CD4-positive, alpha-beta T cell treated with Interleukin-10 for 1 hour (primary cell): ENCODE results near the gene NASP.
"Not testable (repeated sequence)": the region's sequence is repeated elsewhere in the genome, so short reads cannot be mapped to it uniquely, and the experiment has no call there.

Source experiments
- DNase-seq: peaks from one replicate; pipeline ENCODE4 v3.0.0-alpha.2; 2020

The NASP gene

DNA sequence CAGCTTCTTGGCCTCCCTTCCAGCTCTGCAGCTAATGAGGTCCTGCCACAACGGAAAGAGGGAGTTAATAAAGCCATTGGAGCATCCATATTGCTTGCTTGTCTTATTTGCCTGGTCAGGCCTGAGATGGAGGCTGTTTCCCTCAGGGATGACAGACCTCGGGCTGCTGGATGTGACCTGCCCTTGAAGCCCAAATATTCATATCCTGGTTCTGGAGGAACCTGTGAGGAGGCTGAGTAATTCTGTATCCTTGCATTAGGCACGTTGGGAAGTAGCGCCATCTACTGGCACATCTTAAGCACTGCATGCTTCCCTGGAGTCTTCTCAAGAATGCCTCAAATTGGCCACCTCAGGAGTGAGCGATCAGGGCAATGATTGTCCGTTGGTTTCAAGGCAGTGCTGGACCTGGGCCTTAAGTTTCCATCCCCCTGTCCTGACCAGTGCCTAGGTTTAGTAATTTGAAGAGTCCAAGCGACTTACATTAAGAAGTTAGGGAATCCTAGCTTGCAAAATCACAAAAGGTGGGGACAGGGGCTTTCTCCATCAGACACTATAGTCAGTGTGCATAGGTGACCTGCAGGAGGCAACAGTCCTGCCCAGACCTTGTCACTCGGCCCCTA lies 13.8 kb upstream of the NASP start:
- DNase-seq: peak; percentile 80

DNA sequence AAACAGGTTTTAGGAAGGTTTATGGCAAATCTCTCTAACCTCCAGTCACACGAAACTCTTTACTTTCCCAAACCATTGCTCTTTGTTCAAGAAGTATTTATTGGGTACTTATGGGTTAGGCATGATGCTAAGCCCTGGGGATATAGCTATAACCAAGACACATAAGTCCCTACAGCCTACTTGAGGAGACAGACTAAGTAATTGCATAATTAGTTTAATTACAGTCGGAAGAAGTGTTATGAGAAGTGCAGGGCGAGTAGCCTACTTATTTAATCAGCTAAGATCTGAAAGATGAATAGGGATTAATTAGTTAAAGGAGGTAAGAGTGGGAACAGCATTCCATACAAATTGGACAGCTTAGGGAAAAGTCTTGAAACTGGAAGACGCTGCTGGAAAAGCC lies 13.2 kb upstream of the NASP start:
- no peak for DNase-seq

DNA sequence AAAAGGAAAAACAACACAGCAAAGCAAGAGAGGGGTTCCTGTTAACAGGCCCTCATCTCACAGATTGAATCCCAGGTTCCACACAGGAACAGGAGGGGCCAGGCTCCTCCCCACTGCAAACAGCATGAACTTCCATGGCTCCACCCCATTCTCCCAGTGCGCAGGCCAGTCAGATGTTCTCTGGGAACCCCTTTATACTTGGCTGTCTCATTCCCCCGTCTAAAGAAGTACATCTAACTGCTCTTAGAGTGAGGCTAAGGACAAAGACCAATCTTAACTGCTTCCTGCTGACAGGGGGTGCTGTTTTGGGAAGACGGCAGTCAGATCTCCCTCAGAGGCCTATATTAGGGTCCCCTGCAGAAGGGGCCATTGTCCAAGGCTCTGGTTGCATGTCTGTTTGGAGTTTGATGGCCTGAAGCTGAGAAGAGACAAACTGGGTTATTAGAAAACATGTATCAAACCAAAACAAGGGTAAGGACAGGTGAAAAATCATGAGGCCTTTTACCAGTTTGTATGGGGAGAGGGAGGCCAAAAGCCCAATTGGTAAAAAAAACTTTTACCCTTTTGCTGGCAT lies 10.5 kb upstream of the NASP start:
- no peak for DNase-seq

DNA sequence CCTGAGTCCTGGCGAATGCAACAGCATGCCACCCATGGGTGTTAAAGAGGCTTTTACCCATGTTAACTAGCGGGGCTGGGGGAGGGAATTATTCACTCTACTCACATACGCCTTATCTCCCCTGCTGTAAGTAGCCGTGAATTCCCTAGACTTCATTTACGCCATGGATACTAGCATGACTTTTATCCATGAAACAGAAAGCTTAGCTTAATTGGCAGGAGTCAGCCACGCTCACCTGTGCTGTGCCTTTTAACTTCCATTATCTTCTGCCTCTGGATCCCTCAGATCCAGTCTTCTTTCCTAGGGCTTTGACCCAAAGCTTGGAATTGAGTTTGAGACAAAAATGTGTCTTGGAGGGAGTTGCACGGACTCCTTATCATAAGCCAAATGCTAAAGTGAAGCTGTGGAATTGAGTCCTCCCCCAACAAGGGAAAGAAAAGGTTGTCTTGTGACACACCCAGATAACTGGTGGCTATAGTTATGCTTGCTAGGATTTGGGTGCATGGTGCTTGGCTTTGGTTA lies 9.7 kb upstream of the NASP start:
- DNase-seq: no peak

DNA sequence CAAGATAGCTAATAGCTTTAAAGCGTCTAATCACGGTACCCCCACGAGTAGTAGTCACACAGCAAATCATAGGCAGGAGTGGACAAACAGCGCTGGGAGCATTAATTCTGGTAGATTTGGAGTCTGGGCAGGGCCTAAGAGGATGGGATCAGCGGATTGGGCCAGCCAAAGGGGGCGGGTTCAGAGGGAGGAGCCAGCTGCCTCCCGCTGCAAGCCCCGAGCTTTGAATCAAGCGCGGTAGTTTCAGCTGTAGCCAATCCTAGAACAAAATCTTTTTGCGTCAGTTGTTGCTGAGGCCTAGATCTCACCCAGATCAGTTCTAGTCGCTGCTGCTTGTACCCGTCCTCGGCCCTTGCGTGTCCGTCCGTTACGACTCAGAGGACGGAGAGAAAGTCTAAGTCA lies 576 bp upstream of the NASP start:
- DNase-seq: peak; percentile 97

DNA sequence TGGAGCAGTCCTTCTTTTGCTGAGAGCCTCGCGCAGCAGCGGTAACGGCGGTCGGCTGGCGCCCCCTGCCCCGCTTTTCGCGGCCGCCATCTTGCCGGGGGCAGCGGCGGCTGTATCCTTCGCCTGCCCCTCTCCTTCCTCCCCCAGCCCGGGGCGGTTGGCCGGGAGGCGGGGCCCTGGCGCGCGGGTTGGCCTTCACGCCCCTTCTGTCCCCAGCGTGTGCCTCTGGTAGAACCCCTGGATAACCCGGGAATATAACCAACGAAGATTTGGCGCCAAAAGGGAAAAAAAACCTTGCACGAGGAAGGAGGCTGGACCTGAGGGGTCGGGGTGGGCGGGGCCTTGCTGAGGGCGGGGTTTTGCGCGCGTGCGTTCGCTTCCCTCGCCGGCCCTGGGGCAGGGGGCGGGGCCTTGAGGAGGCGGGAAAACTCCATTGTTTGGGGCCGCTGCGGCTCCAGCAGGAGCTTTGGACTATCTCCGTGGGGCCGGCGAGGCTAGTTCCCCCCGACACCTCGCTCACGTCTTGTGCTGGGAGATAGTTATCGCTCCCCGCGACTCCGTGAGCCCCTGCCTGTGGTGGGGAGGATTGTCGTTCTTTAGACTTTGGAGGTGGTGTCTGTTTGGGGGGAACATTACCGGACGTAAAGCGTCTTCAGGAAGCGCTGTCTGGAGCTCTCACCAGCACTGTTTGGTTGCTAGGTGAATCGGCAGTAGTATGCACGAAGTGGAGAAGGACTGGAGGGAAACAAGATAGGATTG lies 689 bp downstream of the NASP start:
- DNase-seq: peak; percentile 87

DNA sequence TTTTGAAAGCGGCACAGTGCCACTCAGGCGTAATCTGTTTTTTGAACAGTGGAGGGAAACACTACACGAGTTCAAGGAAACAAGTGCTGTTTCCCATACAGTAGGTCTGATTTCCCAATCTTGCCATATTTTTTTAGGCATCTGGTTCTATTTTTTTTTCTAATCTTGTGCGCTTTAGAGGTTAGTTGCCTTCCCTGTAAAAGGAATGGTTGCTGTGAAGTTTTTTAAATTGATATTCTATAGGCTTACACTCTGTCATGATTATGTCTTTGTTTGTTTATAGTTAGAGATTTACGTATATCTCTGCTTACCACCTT lies 1.2 kb downstream of the NASP start:
- no peak for DNase-seq

DNA sequence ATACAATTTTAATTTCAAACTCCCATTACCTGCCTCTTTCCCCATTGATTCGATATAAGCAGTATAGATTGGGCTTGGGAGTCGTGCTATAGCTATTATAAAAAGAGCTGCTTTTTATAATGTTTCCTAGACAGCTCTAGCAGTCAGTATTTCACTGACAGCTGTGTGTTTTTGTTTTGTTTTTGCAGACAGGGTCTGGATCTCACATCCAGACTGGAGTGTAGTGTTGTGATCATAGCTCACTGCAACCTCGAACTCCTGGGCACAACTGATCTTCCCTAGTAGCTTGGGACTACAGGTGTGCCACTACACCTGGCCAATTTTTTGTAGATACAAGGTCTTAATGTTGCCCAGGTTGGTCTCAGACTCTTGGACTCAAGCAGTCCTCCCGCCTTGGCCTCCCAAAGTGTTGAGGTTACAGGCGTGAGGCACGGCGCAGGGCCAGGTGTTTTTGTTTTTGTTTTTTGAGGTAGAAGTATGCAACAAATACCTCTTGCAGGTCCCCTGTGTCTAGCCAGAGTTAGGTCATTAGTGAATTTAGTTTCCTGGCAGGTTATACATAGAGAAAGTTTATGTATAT lies 1.7 kb downstream of the NASP start:
- DNase-seq: no peak

DNA sequence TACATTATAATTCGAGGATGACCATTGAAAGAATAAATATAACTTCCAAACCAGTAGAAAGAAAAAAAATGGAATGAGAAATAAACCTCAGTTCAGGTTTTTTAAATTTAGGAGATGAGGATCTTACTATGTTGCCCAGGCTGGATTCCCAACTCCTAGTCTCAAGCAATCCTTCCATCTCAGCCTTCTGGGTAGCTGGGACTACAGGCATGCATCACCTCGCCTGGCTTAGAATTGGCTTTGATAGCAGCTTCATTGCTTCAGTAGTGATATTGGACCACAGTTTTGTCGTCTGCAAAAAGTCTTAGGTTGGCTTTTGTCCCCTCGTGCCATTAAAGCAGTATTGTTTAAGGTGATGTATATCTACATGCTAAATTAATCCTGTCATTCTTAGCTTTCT lies 2.9 kb downstream of the NASP start:
- no peak for DNase-seq

DNA sequence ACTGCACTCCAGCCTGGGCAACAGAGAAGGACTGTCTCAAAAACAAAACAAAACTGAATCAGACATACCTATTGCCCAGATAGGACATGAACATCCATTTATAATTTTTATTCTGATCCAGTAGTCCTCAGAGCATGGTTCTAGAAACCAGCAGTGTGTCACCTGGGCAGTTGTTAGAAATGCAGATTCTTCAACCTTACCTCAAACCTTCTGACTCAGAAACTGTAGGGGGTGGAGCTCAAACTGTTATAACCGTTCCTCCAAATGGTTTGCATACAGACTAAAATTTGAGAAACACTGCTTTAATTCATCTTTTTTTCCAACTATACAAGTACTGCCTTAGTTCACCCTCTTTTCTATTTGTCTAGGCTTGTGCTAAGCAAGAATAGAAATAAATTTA lies 6.0 kb downstream of the NASP start:
- DNase-seq: no peak

DNA sequence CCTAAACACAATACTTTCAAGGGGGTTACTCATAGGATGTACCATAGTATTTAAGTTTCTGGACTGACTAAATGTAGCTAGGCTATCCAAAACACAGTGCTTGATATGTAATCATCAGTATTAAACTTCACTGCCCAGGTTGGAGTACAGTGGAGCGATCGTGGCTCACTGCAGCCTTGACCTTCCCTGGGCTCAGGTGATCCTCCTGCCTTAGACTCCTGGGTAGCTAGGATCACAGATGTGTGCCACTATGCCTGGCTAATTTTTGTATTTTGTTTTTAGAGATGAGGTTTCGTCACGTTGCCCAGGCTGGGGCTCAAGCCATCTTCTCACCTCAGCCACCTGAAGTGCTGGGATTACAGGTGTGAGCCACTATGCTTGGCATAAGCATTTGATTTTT lies 10.6 kb downstream of the NASP start:
- DNase-seq: no peak

DNA sequence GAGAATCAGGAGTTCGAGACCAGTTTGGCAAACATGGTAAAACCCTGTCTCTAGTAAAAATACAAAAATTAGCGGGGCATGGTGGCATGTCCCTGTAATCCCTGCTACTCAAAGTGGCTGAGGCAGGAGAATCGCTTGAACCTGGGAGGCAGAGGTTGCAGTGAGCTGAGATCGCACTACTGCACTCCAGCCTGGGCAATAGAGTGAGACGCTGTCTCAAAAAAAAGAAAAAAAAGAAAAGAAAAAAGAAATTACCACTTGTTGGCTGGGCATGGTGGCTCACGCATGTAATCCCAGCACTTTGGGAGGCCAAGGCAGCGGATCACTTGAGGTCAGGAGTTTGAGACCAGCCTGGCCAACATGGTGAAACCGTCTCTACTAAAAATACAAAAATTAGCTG lies 12.9 kb downstream of the NASP start:
- DNase-seq: not testable (repeated sequence)

DNA sequence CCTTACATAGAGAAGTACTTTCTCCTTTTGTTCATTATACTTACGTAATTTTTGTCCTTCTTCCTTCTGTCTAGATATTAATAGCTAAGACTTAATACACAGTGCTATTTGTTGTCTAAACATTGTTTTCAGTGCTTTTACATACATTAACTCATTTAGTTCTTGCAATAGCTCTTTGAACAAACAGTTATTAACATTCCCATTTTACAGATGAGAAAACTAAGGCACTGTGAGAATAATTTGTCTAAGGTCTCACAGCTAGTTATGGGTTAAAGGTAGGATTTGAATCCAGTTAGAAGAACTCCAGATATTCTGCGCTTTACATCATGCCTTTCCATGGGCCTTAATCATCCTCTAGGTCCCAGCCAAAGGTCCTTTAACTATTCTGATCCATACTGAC lies 20.4 kb downstream of the NASP start:
- no peak for DNase-seq

DNA sequence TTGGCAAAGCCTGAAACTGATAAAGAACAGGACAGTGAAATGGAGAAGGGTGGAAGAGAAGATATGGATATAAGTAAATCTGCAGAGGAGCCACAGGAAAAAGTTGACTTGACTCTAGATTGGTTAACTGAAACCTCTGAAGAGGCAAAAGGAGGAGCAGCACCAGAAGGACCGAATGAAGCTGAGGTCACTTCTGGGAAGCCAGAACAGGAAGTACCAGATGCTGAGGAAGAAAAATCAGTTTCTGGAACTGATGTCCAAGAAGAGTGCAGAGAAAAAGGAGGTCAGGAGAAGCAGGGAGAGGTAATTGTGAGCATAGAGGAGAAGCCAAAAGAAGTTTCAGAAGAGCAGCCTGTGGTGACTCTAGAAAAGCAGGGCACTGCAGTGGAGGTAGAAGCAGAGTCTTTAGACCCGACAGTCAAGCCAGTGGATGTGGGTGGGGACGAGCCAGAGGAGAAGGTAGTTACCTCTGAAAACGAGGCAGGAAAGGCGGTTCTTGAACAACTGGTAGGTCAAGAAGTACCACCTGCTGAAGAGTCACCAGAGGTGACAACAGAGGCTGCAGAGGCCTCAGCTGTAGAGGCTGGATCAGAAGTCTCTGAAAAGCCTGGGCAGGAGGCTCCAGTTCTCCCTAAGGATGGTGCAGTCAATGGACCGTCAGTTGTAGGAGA lies 23.7 kb downstream of the NASP start:
- no peak for DNase-seq

DNA sequence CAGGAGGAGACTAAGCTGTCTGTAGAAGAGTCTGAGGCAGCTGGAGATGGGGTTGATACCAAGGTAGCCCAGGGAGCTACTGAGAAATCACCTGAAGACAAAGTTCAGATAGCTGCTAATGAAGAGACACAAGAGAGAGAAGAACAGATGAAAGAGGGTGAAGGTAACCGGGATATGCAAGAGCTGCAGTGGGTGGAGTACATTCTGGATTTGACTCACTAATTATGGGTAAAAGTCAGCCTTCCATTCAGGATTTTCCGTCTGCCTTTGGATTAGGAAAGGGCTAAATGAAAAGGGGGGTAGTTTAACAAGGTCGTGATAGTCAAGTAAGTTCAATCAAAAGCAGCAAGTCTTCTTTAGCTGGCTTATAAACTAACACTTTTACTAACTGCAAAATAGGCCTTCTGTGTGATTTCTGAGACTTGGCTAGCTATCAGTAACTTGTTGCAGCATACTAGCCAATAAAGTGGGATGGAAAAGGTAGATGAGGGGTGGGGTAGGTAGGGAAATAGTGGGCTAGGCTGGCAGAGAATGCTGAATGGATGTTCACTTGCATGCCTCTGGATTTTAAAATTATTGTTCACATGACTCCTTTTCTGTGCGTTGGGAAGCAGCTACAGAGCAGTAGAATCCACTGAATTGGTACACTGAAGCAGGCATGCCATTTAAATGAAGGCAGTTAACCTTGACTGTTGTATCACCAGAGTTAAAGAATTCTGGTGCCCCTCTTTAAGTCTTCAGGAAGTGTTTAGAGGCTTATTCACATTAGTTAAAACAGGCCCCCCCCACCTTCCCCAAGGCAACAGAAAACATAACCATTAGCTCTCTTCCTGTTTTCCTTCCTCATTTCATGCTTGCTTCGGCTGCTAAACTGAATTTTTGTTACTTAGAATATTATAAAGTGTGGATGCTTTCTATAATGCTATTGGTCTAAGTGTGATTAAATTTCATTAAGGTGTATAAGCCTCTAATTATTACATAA lies 24.6 kb downstream of the NASP start:
- DNase-seq: no peak

DNA sequence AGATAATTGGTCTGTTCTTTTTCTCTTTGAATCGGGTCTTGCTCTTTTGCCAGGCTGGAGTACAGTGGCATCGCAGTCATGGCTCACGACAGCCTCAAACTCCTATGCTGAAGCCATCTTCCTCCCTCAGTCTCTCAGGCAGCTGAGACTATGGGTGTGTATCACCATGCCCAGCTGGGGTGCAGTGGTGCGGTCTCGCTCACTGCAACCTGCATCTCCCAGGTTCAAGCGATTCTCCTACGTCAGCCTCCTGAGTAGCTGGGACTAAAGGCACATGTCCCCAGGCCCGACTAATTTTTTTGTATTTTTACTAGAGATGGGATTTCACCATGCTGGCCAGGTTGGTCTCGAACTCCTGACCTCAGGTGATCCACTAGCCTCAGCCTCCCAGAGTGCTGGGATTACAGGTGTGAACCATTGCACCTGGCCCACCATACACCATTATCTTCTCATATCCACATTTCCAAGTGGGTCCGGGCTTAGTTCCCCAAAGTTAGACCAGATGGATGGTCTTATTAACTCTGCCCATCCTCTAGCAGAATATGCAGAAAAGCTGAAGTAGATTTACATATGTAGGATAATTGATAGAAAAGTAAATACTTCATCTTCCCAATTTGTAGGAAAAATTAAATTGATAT lies 26.9 kb downstream of the NASP start:
- no peak for DNase-seq

DNA sequence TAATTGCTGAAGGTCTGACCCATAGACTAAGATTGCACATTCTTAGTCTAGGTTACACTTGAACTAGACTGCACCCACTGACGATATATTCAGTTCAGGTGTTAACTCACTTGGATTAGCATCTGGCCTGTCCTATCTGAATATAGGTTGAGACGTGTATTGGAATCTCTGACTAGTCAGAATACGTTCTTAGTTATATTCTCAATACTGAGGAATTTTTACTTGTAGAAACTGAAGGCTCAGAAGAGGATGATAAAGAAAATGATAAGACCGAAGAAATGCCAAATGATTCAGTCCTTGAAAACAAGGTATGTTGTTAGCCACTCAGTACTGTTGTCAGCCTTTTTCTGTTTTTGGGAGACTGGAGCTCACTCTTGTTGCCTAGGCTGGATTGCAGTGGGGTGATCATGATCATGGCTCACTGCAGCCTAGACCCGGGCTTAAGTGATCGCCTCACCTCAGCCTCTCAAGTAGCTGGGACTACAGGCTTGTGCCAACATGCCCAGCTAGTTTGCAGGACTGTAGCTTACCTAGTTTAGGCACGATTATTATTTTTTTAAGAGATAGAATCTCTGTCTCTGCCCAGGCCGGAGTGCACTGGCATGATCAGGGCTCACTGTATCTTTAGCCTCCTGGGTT lies 29.2 kb downstream of the NASP start:
- DNase-seq: no peak

DNA sequence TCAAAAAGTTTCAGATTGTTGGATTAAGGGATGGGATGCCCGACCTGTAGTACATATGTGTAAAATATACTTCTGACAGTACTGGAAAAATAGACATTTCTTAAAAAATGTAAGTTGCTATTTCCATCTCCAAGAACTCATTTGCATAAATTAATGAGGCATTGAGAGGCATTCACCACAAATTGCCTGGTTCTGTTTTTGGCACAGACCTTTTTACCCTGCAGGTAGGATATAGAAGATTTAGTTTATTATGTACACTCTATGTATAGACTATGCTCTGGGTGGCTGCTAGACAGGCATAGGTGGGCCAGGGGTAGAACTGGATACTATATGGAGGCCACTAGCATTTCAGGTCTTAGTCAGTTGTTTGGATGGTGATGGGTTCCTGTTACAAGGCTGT lies 32.0 kb downstream of the NASP start:
- no peak for DNase-seq

DNA sequence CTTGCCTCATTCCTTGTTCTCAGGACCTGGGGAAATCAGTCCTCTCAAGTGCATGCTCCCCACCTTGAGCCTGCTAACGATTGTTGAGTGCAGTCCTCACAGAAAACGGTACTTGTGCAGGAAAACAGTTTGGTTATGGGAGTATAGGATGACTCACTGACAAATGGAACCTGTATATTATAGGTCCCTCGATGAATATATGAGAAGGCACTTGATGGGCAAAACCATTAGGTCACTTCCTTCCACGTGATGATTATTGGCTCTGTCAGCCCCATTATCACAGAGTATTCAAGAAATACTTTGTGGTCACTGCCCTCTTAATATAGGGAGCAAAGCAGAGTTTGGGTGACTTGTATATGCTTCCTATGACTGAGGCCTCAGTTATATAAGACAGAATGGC lies 33.8 kb downstream of the NASP start:
- DNase-seq: no peak

DNA sequence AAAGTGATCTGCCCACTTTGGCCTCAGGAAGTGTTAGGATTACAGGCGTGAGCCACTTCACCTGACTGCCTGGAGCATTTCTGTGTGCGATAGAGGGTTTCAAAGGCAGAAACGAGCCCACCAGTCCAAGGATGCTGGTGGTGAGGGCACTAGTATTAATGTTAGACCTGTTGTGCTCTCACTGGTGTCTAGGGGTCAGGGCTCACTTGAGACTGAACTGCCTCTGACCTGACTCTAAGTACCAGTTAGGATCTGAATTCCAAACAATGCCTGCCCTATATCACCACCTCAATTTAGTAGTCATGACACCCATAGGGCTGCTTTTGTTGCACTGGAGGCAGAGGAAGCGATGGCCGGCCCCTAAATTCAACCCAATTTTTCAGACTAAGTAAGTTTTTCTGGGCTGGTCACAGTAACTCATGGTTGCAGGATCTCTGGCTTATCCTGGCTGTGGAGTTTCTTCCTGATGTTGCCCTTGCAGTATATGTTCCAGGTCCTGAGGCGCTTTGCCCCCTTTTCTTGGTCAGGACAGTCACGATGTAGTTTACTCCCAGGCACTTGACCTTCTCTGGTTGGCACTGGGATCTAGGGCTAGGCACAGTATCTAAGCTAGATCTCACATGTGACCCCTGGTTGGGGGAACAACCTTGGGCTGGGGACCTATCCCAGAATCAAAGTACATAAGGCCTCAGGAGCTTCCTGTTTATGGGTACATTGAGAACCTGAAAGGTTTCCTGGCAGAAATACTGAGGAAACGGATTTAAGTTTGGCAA lies 35.5 kb downstream of the NASP start:
- DNase-seq: no peak
